ENCODE data around the gene THG1L.

DNA sequence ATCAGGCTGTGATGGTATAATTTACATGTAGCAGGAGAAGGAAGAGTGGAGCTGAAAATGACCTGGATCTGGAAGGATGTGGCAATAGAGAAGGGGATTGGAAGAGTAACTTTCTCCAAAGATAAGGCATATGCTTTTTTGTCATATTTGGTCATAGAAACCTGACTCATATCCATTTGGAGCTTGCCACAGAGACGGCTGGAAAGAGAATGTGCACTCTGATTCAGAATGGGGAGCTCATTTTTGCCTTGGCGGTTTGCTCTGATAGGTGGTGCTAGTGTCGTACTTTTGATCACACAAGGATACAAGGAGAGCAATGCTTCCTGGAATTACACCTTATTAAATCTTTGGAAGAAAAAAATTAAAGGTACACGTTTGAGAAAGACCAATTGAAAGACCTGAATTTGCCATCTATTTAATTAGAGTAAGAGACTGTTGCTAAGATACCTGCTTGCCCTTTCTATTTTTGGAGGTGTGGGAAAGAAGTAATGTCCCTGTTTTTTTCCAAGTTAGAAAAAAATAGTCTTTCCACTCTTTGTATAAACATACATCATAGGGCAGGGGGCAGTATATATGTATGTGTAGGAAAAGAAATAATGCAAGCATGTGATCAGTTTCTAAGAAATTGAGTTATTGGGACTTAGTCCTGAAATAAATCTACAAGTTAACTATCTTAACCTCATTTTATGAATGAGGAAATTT is 17.7 kb downstream of the THG1L start:
- TF ChIP-seq, protein P1, sequence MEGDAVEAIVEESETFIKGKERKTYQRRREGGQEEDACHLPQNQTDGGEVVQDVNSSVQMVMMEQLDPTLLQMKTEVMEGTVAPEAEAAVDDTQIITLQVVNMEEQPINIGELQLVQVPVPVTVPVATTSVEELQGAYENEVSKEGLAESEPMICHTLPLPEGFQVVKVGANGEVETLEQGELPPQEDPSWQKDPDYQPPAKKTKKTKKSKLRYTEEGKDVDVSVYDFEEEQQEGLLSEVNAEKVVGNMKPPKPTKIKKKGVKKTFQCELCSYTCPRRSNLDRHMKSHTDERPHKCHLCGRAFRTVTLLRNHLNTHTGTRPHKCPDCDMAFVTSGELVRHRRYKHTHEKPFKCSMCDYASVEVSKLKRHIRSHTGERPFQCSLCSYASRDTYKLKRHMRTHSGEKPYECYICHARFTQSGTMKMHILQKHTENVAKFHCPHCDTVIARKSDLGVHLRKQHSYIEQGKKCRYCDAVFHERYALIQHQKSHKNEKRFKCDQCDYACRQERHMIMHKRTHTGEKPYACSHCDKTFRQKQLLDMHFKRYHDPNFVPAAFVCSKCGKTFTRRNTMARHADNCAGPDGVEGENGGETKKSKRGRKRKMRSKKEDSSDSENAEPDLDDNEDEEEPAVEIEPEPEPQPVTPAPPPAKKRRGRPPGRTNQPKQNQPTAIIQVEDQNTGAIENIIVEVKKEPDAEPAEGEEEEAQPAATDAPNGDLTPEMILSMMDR (conservative IDR thresholded peaks at IDR 0.05 in 1 of 2, IDR thresholded peaks at IDR 0.05 in 1 of 2; ENCODE audit: low read depth in 1 of 2, low read length in 2 of 2), result no peak
- no peak for TF ChIP-seq EZH2 (IDR thresholded peaks at IDR 0.05; ENCODE audit: low read length, missing control alignments)

Data from fibroblast of lung (primary cell).